KMS-11 (cell line): ENCODE results near the gene GTF3C4.

Experiments
- H2AFZ ChIP-seq: fragments of 200-600 bp; sonication (generic); 2 replicates; pipeline ENCODE4 v1.6.1; 2016; ENCODE audit warnings: antibody characterized with exemption, mixed run types, low read depth
- H3K27ac ChIP-seq: fragments of 200-600 bp; sonication (generic); 2 replicates; pipeline ENCODE4 v1.6.1; 2016; ENCODE audit warnings: mild to moderate bottlenecking, mixed run types
- H3K27me3 ChIP-seq: fragments of 200-600 bp; sonication (generic); 2 replicates; pipeline ENCODE4 v1.6.1; 2017; ENCODE audit warnings: mild to moderate bottlenecking, low read depth, mixed run types, moderate library complexity; ENCODE audit not compliant: insufficient read depth
- H3K36me3 ChIP-seq: fragments of 200-600 bp; sonication (generic); 2 replicates; pipeline ENCODE4 v1.6.1; 2017; ENCODE audit warnings: mild to moderate bottlenecking, mixed run types; ENCODE audit not compliant: insufficient read depth
- H3K4me1 ChIP-seq: fragments of 200-600 bp; sonication (generic); 2 replicates; pipeline ENCODE4 v1.6.1; 2016; ENCODE audit warnings: mild to moderate bottlenecking, low read depth, mixed run types; ENCODE audit not compliant: poor library complexity, severe bottlenecking
- H3K4me2 ChIP-seq: fragments of 200-600 bp; sonication (generic); 2 replicates; pipeline ENCODE4 v1.7.0; 2016; ENCODE audit warnings: mild to moderate bottlenecking, mixed run types
- H3K4me3 ChIP-seq: fragments of 200-600 bp; sonication (generic); IDR thresholded peaks from 2 replicates; pipeline ENCODE4 v1.6.1; 2017; ENCODE audit warnings: low read depth, low read length, mixed read lengths; ENCODE audit not compliant: insufficient read depth
- H3K79me2 ChIP-seq: fragments of 200-600 bp; sonication (generic); 2 replicates; pipeline ENCODE4 v1.6.1; 2016; ENCODE audit warnings: low read depth, mixed run types; ENCODE audit not compliant: insufficient read depth
- H3K9ac ChIP-seq: fragments of 200-600 bp; sonication (generic); 2 replicates; pipeline ENCODE4 v1.6.1; 2016; ENCODE audit warnings: mild to moderate bottlenecking, mixed run types
- H4K20me1 ChIP-seq: fragments of 200-600 bp; sonication (generic); 2 replicates; pipeline ENCODE4 v1.6.1; 2016; ENCODE audit warnings: mild to moderate bottlenecking, mixed run types; ENCODE audit not compliant: insufficient read depth
- TF ChIP-seq, protein P1 (sequence below): fragments of 200-600 bp; sonication (generic); conservative IDR thresholded peaks from 2 replicates; pipeline ENCODE4 v1.6.1; 2017; ENCODE audit warnings: low read depth, mild to moderate bottlenecking, antibody characterized with exemption, low read length, moderate library complexity, mixed read lengths

GTF3C4 gene

DNA sequence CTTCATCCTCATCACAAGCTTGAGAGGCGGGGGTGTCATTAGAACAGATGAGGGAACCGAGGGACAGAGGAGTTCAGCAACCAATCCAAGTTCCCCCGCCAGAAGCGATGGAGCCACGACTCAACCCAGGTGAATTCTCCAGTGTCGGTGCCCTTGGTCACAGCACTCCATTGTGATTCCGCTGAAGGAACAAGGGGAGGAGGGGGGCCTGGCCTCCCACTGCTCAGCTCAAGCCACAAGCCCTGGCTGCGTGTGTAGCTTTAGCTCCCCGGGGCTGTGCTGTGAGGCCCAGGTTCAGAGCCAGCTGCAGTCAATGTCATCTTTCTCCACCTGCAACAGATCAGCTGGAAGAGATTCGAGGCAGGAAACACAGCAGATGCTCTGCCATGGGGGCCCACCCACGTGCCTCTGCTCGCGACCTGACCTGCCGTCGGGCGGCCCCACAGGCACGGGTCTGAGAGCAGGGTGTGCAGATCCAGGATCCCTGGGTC lies 72.6 kb downstream of the GTF3C4 start:
- Histone ChIP-seq H3K27ac (no peak overlapping the region), H3K4me1 (no peaks in the 10 kb centered on the region), H3K36me3 (no peaks in the 10 kb centered on the region), H3K4me2 (no peak overlapping the region), H3K4me3 (no peak overlapping the region), H3K27me3 (peaks cover 24% of the 10 kb centered on the region), H4K20me1 (no peaks in the 10 kb centered on the region), H3K79me2 (no peaks in the 10 kb centered on the region), H2AFZ (no peak overlapping the region), H3K9ac (no peak overlapping the region)
- TF ChIP-seq, protein P1, sequence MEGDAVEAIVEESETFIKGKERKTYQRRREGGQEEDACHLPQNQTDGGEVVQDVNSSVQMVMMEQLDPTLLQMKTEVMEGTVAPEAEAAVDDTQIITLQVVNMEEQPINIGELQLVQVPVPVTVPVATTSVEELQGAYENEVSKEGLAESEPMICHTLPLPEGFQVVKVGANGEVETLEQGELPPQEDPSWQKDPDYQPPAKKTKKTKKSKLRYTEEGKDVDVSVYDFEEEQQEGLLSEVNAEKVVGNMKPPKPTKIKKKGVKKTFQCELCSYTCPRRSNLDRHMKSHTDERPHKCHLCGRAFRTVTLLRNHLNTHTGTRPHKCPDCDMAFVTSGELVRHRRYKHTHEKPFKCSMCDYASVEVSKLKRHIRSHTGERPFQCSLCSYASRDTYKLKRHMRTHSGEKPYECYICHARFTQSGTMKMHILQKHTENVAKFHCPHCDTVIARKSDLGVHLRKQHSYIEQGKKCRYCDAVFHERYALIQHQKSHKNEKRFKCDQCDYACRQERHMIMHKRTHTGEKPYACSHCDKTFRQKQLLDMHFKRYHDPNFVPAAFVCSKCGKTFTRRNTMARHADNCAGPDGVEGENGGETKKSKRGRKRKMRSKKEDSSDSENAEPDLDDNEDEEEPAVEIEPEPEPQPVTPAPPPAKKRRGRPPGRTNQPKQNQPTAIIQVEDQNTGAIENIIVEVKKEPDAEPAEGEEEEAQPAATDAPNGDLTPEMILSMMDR = no peak

DNA sequence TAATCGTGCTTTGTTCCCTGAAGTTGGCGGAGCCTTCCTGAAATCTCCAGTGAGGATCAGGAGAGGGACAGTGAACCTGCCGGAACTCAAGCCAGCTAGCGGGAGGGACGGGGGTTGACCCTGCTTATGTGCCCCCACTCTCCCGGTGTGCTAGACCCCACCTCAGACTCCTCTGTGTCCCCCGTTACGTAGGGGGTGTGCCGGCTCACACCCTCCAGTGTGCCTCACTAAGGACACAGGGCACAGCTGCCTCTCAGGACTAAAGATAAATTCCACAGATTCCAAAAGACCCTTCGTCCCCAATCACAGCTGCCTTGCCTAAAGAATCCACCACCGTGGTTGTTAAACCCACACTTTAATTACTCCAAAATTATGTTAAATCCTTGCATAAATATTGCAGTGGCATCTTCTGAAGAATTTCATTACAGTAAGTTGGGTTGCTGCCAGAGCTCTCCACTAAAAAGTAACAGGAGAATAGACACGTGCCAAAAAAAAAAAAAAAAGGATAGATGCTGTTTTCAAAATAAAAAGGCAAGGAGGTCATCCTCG lies 73.7 kb downstream of the GTF3C4 start:
- Histone ChIP-seq H3K4me3 (no peak overlapping the region), H3K4me2 (no peak overlapping the region), H3K79me2 (no peaks in the 10 kb centered on the region), H4K20me1 (no peaks in the 10 kb centered on the region), H3K27me3 (peaks cover 24% of the 10 kb centered on the region), H3K9ac (no peak overlapping the region), H3K27ac (no peak overlapping the region), H3K36me3 (no peaks in the 10 kb centered on the region), H2AFZ (no peak overlapping the region), H3K4me1 (no peaks in the 10 kb centered on the region)
- TF ChIP-seq, protein P1 = no peak
